NOMO-1 treated with DMSO at 0.1 percent for 48 hours (cell line): ENCODE data around the gene APOL2.
"Not testable (repeated sequence)": the region's sequence is repeated elsewhere in the genome, so short reads cannot be mapped to it uniquely, and the experiment has no call there.

Source experiments
- DNase-seq: peaks from one replicate; lab custom pipeline; 2025; ENCODE audit not compliant: unreplicated experiment; lab: John Stamatoyannopoulos, UW

Gene APOL2

DNA sequence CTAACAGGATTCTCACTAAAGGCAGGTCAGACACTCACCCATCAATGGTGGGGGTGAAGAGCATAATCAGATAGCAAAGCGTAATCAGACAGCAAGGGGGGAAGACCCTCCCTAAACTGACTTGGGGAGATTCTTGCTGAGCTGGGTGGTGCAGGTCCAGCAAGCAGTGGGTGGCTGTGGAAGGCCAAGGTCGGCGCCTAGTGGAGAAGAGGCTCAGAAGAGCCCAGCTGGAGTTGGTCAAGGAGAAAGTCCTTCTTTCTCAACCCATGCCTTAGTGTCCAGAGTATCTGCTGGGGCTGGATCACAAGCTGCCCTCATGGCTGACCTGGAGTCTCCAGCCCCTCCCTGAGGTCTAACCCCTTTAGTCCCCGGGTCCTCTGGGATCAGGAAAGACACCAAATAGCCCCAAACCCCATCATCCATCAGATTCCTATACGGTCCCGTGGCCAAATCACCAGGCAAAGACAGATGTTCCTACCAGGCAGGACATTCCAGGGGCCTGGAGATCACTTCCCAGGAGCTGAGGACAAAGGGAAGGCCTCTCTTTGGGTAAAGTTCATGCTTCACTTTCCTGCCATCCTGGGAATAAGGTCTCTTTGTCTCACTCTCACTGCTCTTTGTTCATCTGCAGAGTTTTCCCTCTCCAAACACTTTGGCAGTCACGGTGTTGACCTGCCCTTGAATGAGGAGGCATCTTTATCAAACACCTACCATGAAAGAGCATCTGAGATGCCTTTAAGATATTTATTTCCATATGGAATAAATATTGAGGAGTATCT is 24.7 kb upstream of the APOL2 start:
- not testable (repeated sequence) for DNase-seq

DNA sequence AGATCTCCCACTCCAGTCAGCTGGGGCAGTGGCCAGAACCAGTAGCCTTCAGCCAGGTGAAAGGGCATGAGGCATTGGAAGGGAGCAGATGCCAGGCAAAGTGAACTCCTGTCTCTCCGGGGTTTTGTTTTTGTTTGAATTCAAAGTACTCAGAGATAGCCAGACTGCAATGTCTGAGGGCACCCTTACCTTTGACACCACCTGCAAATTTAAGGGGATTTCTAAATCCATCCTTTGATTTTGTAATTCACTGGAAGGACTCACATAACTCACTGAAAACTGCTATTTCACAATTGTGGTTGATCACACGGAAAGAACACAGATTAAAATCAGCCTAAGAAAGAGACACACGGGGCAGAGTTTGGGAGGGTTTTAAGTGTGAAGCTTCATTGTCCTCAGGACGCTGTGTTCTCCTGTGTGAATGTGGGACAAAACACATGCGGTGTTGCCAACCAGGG is 23.9 kb upstream of the APOL2 start:
- peak; percentile 32 for DNase-seq

DNA sequence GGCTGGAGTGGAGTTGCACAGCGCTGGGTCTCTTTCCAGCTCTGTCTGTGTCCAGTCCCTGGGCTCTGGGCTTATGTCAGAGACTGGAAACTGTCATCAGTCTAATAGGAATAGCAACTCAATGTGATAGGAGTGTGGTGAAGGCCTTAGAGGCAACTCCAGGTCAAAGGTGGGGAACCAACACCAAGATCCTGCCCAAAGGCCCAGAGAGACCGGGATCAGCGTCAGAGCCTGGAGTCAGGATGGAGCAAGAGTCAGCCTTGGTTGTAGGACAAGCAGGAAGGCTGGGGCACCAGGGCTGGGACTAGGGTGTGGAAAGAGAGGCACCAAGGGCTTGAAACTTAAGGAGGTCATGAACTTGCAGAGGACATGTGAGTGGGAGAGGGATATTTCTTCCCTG is 23.0 kb upstream of the APOL2 start:
- not testable (repeated sequence) for DNase-seq

DNA sequence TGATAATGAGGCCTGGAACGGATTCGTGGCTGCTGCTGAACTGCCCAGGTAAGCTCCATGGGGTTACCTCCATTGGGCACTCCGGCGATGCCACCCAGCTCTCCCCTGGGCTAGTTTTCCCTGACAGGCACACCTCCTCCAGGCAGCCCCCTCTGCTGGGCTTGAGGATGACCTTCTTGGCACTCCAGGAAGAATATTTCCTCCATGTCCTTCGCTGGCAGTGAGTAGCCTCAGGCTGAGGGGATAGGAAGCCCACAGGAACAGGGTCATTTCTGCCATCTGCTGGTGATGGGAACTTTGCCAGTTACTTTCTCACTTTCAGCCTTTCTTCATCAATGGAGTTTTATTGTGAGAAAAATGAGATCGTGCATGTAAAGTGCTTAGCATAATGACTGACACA is 22.3 kb upstream of the APOL2 start:
- DNase-seq, result not testable (repeated sequence)

DNA sequence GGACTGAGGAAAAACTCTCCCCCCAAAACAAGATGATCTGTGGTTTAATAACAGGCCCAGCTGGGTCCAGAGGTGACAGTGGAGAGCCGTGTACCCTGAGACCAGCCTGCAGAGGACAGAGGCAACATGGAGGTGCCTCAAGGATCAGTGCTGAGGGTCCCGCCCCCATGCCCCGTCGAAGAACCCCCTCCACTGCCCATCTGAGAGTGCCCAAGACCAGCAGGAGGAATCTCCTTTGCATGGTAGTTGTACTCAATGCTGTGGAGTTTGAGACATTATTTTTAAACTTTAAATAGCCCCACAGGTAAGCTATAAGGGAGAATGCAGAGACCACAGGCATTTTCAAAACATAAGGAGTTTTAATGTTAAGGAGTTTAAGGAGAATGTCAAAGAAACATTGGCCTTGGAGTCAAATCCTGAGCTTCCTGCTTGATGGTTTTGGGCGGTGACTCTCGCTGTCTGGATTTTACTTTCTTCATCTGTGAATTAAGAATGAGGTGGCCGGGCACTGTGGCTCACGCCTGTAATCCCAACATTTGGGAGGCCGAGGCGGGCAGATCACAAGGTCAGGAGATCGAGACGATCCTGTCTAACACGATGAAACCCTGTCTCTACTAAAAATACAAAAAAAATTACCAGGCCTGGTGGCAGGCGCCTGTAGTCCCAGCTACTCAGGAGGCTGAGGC is 20.4 kb upstream of the APOL2 start:
- no peak for DNase-seq

DNA sequence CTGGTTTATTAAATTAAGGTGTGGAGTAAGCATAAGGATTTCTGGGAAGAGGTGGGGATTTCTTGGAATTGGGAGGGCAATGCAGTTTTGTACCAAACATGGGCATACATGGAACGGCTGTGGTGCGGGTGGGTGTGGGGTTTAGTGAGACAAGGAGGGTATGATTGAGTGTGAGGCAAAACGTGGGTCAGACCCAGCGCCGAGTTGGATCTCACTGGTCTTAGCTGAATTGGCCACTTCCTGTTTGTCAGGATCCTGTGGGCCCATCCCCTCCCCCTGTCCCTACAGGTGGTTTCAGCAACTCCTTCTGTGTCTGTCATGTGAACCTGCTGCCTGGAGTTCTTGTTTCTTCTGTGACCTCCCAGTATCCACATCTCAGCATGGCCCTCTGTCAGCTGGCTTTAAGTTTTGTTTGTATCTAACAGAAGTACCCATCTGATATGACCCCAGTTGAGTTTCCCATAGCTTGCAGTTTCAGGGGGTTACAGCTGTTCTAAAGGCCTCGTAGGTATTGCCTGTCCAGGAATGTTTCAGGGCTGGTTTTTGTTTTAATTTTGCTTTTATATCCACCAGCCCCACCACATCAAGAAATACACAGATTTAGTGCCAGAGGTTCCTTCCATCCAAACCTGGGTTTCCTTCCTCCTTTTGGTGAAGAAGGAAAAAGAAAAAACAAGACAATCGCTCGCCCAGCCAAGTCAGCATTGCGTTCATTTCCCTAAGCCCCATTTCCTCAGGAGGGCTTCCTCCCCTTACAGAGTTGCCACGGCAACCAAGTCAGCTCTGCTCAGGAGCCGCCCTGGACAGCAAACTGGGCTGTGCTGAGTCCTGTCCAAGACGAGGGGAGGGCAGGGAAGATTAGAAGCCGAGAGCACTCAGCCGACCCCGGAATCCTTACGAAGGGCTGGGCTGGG is 19.6 kb upstream of the APOL2 start:
- DNase-seq, result no peak

DNA sequence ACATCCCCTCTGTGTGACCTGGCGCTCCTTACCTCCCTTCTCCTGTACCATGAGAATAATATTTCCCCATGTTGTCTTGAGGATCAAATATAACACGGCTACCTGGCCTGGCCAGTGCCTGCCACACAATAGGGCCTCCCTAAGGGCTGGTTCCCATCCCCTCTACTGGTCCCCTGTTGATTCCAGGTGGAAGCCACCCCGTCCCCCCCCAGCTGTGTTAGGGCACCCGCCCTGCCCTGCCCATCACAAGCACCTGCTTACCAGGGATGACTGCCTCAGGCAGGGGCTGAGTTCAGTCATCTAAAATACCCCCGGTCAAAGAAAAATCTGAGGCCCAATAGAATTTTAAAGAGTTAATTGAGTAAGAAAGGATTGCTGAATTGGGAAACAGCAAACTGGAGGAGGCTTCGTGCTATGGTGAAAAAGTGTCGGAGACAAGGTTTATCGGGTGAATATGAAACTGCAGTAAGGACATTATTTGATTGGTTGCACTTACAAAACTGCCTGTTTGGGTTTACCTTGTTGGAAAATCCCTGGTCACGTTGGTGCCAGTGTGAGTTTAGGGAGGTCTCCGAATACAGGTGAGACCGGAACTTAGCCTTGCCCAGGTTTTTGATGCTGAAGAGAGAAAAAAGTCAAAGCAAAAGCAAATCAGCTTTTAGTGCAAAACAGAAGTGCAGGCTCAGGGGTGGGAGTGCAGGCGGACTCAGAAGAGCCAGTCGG is 18.8 kb upstream of the APOL2 start:
- no peak for DNase-seq

DNA sequence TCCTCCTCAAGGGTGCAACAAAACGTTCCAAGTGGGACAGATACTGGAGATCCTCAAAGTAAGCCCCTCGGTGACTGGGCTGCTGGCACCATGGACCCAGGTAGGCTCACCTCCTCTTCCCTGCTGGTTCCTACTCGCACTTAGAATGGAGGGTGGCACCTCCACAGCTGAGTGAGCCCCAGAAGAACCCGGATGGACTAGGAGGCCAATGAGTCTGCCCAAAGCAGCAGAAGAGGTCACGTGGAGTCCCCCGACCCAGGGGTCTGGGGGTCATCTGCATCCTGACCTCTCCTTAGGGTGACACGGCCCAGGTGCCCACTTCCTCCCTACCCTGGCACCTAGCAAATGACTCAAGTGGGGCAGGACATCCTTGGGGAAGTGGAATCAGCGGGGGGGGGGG is 18.0 kb upstream of the APOL2 start:
- DNase-seq, result no peak

DNA sequence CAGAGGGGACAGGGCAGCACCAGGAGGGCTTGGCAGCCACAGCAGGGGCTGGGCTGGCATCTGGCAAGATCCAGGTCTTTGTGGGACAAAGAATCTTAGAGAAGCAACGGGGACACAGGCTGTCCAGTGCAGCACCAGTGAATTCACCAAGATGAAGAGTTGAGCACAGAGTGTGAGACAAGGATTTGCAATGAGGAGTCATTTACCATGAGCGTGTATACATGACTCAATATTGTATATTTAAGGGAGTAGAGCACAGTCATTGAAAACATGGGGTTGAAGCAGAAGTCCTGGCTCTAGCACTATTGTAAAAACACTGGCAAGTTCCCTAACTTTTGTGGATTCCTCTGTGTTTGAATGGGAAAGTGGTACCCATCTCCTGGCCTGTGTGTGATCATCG is 17.2 kb upstream of the APOL2 start:
- no peak for DNase-seq

DNA sequence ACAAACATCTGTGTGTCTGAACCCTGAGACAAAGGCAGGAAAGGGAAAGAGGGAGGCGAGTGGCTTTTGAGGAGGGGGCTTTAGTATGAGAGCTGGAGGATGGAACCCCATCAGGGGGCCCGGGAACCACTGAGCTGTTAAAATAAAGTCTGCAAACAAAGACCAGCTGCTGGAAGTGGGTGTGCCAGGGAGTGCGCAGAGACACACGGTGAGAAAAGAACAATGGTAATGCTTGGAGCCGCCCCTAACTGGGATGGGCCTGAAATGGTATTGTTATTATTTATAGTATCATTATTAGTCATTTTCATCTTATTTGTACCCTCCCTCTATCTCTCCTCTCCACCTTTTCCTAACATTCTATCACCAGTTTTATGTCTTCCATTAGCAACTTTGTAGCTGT is 16.2 kb upstream of the APOL2 start:
- DNase-seq, result not testable (repeated sequence)

DNA sequence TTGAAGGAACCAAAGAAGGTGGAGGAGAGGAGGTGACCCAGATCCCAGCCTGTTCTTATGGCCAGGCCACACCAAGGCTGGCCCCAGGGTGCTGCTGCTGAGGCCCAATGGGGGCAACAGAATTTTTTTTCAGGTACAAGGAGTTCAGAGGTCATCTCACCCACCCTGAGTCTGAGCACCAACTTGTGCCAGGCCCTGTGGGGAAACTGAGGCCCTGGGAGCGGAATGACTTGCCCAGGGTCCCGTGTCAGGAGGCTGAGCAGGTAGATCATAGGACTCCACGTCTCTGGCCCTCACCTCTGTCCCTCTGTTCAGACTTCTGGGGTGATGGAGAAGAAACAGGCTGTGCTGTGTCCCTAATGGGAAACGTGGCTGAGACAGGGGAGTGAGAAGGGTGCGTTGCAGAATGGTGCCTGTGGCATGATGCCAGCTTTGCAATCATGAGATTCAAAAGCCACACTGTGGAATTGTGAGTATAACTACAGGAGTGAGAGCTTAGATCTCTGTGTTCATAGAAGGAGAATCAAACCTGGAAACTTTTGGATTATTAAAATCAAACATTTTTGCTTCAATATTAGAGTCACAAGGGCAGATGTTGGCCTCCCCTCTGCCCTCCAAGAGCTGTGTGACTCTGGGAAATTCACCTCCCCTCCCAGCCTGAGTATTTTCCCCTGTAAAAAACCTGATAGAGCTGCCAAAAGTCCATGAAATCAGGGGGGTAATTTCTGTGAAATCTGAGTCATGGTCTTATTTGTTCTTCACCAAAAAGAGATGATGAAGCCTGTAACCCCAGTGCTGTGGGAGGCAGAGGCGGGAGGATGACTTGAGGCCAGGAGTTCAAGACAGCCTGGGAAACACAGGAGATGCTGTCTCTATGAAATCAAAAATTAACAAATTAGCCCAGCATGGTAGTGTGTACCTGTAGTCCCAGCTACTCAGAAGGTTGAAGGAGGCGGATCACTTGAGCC is 14.5 kb upstream of the APOL2 start:
- DNase-seq, result no peak

DNA sequence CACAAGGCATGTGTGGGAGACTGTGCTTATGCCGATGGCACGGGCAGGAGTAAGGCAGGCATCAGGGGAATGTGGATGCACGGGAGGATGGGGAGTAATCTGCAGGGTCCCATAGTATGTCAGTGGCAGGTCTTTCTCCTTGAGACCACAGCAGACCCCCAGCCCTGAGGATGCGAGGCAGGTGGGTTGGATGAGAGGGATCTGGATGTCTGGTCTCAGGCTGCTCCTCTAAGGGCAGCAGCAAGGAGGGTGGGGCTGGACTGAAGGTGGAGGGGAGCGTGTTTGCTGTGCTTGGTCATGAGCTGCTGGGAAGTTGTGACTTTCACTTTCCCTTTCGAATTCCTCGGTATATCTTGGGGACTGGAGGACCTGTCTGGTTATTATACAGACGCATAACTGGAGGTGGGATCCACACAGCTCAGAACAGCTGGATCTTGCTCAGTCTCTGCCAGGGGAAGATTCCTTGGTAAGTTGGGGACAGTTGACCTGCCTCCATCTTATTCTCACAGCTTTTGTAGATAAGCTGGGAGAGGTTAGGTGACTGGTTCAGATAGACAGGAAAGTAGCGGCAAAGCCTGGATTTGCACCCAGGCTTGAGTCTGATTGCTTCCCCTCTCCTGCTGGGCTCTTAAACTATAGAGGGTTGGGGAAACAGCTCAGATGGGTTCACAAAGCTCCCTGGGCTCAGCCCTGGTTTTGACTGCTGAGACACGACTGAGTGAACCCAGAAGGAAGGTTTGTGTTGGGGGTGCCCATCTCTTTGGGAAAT is 13.6 kb upstream of the APOL2 start, which contains the start of gene APOL1:
Gene APOL1, plus strand, starts transcription at position 380 of the 769 bp plus-strand sequence. CDS start 1,823 bp downstream, outside the sequence.
- peak; percentile 53 for DNase-seq

DNA sequence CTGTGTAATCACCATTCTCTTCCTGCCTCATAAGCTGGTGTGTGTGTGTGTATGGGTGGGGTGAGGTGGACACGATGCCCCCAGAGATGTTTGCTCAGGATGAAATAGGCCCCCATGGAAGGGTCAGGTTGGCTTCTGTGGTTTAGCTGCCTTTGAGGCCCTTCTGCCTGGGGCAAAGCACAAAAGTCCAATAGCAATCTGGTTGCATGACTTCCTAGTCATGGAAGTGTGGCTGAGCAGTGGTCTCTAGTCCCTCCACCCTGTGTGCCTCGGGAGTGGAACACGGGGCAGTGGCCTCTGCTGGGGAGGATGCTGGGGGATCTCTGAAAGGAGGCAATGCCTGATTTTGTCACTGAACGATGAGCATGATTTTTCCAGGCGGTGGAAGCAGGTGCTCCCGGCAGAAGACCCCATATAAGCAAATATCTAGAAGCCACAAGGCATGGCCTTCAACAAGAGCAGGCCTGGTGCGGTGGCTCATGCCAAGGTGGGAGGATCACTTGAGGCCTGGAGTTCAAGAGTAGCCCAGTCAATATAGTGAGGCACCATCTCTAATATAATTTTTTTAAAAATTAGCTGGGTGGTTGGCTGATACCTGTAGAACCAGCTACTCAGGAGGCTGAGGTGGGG is 12.8 kb upstream of the APOL2 start:
- DNase-seq, result not testable (repeated sequence)

DNA sequence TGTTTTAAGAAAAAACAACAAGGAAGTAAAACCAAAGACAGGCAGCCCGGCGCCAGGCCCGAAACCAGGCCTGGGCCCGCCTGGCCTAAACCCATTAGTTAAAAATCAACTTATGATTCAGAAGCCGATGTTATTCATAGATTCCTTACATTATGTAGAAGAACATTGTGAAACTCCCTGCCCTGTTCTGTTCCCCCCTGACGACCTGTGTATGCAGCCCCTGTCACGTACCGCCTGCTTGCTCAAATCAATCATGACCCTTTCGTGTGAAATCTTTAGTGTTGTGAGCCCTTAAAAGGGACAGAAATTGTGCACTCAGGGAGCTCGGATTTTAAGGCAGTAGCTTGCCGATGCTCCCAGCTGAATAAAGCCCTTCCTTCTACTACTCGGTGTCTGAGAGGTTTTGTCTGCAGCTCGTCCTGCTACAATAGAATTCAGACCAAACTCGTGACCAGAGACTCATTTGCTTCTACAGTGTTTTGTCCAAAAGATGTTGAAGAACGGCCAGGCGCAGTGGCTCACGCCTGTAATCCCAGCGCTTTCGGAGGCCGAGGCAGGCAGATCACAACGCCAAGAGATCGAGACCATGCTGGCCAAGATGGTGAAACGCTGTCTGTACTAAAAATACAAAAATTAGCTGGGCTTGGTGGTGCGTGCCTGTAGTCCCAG is 11.1 kb upstream of the APOL2 start:
- peak; percentile 31 for DNase-seq

DNA sequence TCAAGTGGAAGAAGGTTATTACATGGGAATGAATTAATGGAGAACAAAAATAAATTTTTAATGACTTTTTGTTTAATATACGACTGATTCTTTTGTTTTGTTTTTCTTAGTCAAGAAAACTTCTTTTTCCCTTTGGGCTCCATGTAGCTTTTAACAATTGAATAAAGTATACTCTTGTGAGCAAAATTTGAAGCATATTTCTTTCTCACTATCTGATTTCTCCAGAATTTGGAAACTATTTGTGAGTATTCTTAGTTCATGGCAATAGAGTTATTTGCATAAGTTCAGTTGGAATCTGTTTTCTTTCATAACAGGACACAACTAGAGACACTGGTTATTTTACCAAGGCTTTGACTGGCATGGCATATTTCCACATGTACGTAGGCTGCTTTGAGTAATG is 9.8 kb upstream of the APOL2 start:
- DNase-seq, result no peak

DNA sequence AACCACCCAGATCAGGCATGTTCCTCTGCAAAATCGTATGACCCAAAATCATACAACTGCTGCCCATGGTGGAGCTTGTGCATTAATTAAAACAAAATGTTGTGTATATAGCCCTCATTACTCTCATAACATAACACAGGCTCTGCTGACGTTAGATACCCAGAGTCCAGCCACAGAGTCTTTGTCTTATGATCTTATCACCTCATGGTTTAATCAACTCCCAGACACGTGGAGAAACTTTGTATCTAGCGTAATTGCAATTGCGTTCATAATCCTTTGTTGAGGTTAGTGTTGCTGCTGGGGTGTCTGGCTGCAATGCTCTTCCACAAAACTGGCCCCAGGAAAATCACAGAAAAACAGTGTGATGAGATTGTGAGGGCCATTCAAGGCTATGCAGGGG is 8.6 kb upstream of the APOL2 start:
- DNase-seq, result no peak

DNA sequence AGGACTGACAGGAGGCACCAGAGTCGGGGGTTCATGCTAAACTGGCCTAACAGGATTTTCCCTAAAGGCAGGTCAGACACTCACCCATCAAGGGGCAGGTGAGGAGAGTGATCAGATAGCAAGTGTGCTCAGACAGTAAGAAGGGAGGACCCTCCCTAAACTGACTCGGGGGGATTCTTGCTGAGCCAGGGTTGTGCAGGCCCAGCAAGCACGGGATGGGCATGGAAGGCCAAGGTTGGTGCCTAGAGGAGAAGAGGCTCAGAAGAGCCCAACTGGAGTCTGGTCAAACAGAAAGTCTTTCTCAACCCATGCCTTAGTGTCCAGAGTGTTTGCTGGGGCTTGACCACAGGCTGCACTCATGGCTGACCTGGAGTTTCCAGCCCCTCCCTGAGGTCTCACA is 7.4 kb upstream of the APOL2 start:
- no peak for DNase-seq
